Measurements from ENCODE around the gene ABLIM2. TPM values are rescaled to one million over a fixed set of nuclear protein-coding genes. Genes with fewer than 3 reads are reported as not detected.
A peak's percentile ranks its signal among the peaks of the same experiment; 100 is the strongest.

Gene ABLIM2
- total and polyA plus RNA-seq, 2 of the 13 experiments (the other 11 are each of a cell fraction or from before 2014, with no cell fraction given) = 0.20 to 0.37 TPM

GRCh38 chr4:7944599-7945220 is 213.9 kb downstream of the ABLIM2 start (continued):
- TF ChIP-seq ARID5B (CRISPR knock-in tag; IDR thresholded peaks at IDR 0.05) = peak; percentile 31; the same call in 1 of the 2 replicates
- no peak for TF ChIP-seq LCORL (IDR thresholded peaks at IDR 0.05)
- TF ChIP-seq LCORL (CRISPR knock-in tag; IDR thresholded peaks at IDR 0.05) = no peak
- no peak for TF ChIP-seq ZNF260 (CRISPR knock-in tag; IDR thresholded peaks at IDR 0.05; ENCODE audit: borderline replicate concordance, low read depth)
- no peak for TF ChIP-seq JARID2 (CRISPR knock-in tag; IDR thresholded peaks at IDR 0.05; ENCODE audit: insufficient replicate concordance)
- 0 out of 2 replicates have a peak, but pooled peaks have one; percentile 41 for TF ChIP-seq HDAC2 (CRISPR knock-in tag; IDR thresholded peaks at IDR 0.05)
- TF ChIP-seq CAMTA2 (CRISPR knock-in tag; IDR thresholded peaks at IDR 0.05; ENCODE audit: borderline replicate concordance) = no peak
- TF ChIP-seq SIN3A (IDR thresholded peaks at IDR 0.05; ENCODE audit: borderline replicate concordance, low read depth, low read length) = no peak
- no peak for TF ChIP-seq ZFAT (CRISPR knock-in tag; conservative IDR thresholded peaks at IDR 0.05)
- TF ChIP-seq CCAR2 (optimal IDR thresholded peaks at IDR 0.05; ENCODE audit: low read depth, low read length) = no peak
- no peak for TF ChIP-seq HIC2 (CRISPR knock-in tag; IDR thresholded peaks at IDR 0.05; ENCODE audit: low read depth)
- TF ChIP-seq NCOR1 (IDR thresholded peaks at IDR 0.05; ENCODE audit: borderline replicate concordance, low read length) = 0 out of 2 replicates have a peak, but pooled peaks have one; percentile 53
- TF ChIP-seq ELK4 (CRISPR knock-in tag; IDR thresholded peaks at IDR 0.05; ENCODE audit: borderline replicate concordance) = no peak
- no peak for TF ChIP-seq BCL3 (CRISPR knock-in tag; IDR thresholded peaks at IDR 0.05)
- peak; percentile 69 for TF ChIP-seq PAXIP1 (CRISPR knock-in tag; conservative IDR thresholded peaks at IDR 0.05)
- no peak for TF ChIP-seq ZNF225 (CRISPR knock-in tag; IDR thresholded peaks at IDR 0.05)
- TF ChIP-seq SRSF1 (optimal IDR thresholded peaks at IDR 0.05; ENCODE audit: low read depth, low read length) = no peak

Data from HepG2 (cell line).